Measurements from ENCODE around the gene MAT1A. TPM values are rescaled to one million over a fixed set of nuclear protein-coding genes. Genes with fewer than 3 reads are reported as not detected.

The MAT1A gene
- total and polyA plus RNA-seq, 2 of the 8 experiments (the other 6 are each of a cell fraction or from before 2014, with no cell fraction given), result 4.1 to 6.4 TPM

GRCh38 chr10:80276335-80276734 lies 13.1 kb downstream of the MAT1A start:
- H3K23ac ChIP-seq (ENCODE audit: insufficient read length), result no peak overlapping the region
- no peak for DNase-seq (ENCODE audit: low read depth in 1 of 2, low spot score in 2 of 2)
- no peak overlapping the region for H4K8ac ChIP-seq (ENCODE audit: extremely low read depth, insufficient read depth, low read length)
- H3K4me2 ChIP-seq (ENCODE audit: insufficient read depth in 1 of 2, low read depth in 2 of 2, low read length in 2 of 2), result no peak overlapping the region
- H2BK20ac ChIP-seq (ENCODE audit: low read length), result no peak overlapping the region
- no peak overlapping the region for H2BK5ac ChIP-seq (ENCODE audit: low read depth, low read length)
- H3K9ac ChIP-seq (replicated peaks in 1 of 4; ENCODE audit: extremely low read depth in 1 of 4, low read depth in 3 of 4, low read length in 3 of 4), result no peak overlapping the region
- H3K9me3 ChIP-seq (ENCODE audit: insufficient read depth in 2 of 2, low read depth in 1 of 2, low read length in 1 of 2), result no peaks in the 10 kb centered on the region
- no peak for FAIRE-seq
- no peaks in the 10 kb centered on the region for H3K79me1 ChIP-seq (ENCODE audit: low read depth, low read length)
- H3K27me3 ChIP-seq (replicated peaks in 1 of 4; ENCODE audit: control insufficient read depth in 3 of 4, extremely low read depth in 1 of 4, insufficient read depth in 3 of 4, low read length in 3 of 4), result no peaks in the 10 kb centered on the region; a peak in 2 of 7 replicates
- POLR2A ChIA-PET (ENCODE audit: partially characterized antibody), result no interaction called here
- TF ChIP-seq RBBP5 (IDR thresholded peaks at IDR 0.05; ENCODE audit: borderline replicate concordance, low read depth, low read length) (no peak), KDM1A (IDR thresholded peaks at IDR 0.05; ENCODE audit: borderline replicate concordance, low read length) (no peak), TAF1 (IDR thresholded peaks at IDR 0.05; ENCODE audit: low read depth, low read length) (no peak)
- no peaks in the 10 kb centered on the region for H3K79me2 ChIP-seq (ENCODE audit: control insufficient read depth in 1 of 2, insufficient read depth in 2 of 2, low read length in 2 of 2)
- no peak overlapping the region for H3K14ac ChIP-seq (ENCODE audit: insufficient read length)
- H3K56ac ChIP-seq (replicated peaks; ENCODE audit: insufficient read length, low read depth, low read length), result no peak overlapping the region
- H3K36me3 ChIP-seq (ENCODE audit: control insufficient read depth in 2 of 4, insufficient read depth in 4 of 4, low read length in 3 of 4), result no peaks in the 10 kb centered on the region
- no peaks in the 10 kb centered on the region for H3K23me2 ChIP-seq (ENCODE audit: low read depth, low read length)
- CTCF ChIA-PET (ENCODE audit: partially characterized antibody), result no interaction called here
- no peak overlapping the region for H2AFZ ChIP-seq (ENCODE audit: low read length)
- no peak overlapping the region for H2BK15ac ChIP-seq (ENCODE audit: low read length)
- peaks cover 0 to 2% of the 10 kb centered on the region in 2 experiments for H4K20me1 ChIP-seq (replicated peaks in 1 of 2; ENCODE audit: control insufficient read depth in 1 of 2, insufficient read depth in 2 of 2, low read length in 2 of 2)
- H2BK120ac ChIP-seq (replicated peaks; ENCODE audit: low read depth, low read length), result no peak overlapping the region
- WGBS, 2 experiments (ENCODE audit: extremely low coverage in 1 of 2, insufficient coverage in 1 of 2, insufficient read length in 1 of 2, insufficient replicate concordance in 2 of 2, low coverage in 1 of 2, low lambda C conversion rate in 2 of 2, missing lambda C conversion rate in 1 of 2), result 93% methylated on average over 16 of the region's 16 CpGs; no CpG with 5 or more reads in 1 of the 2 experiments
- no peak overlapping the region for H2AK5ac ChIP-seq (ENCODE audit: low read depth, low read length)
- peaks cover 0 to 2% (median 0%) of the 10 kb centered on the region in 4 experiments; a peak in 1 of 7 replicates for H3K4me1 ChIP-seq (replicated peaks in 1 of 4; ENCODE audit: control insufficient read depth in 3 of 4, insufficient read depth in 4 of 4, low read length in 3 of 4)
- no peak overlapping the region for H3K27ac ChIP-seq (ENCODE audit: low read depth, low read length)
- H3K4ac ChIP-seq (replicated peaks; ENCODE audit: insufficient read length, low read depth, low read length), result no peak overlapping the region
- H3K4me3 ChIP-seq (ENCODE audit: extremely low read depth in 1 of 4, insufficient read depth in 2 of 4, low read depth in 3 of 4, low read length in 4 of 4), result no peak overlapping the region
- no peak overlapping the region for H3K18ac ChIP-seq (ENCODE audit: extremely low read depth, low read length)
- no peak overlapping the region for H2BK12ac ChIP-seq (ENCODE audit: low read depth, low read length)
- no peak overlapping the region for H4K5ac ChIP-seq (ENCODE audit: insufficient read length, low read depth, low read length)
- no peak overlapping the region for H4K91ac ChIP-seq (replicated peaks; ENCODE audit: insufficient read length, low read length)
